Left lung (tissue), 10 donors: ENCODE data around the gene PCBP3. TPM values are rescaled to one million over a fixed set of nuclear protein-coding genes. Genes with fewer than 3 reads are reported as not detected.

ENCODE experiments used
- ATAC-seq: fragments of 200-7000 bp; cut with Tn5 transposase; one replicate; pipeline ENCODE4 v1.9.1; 2020; ENCODE audit warnings: moderate library complexity
- DNase-seq, 4 donors: peaks; one replicate each; pipeline ENCODE4 v3.0.0-alpha.2; 2013 to 2020
- H3K27ac ChIP-seq, 2 donors: fragments of 200-600 bp; sonication (generic) in 1 of 2; one replicate each; pipeline versions ENCODE4 v1.5.0 to v1.8.0; 2020 to 2021
- H3K27me3 ChIP-seq, 2 donors: fragments of 200-600 bp; sonication (generic) in 1 of 2; one replicate each; pipeline versions ENCODE4 v1.5.0 to v1.8.0; 2020 to 2021
- H3K36me3 ChIP-seq, 2 donors: fragments of 200-600 bp; sonication (generic) in 1 of 2; one replicate each; pipeline versions ENCODE4 v1.5.0 to v1.8.0; 2020 to 2021
- H3K4me1 ChIP-seq, 2 donors: fragments of 200-600 bp; one replicate each; pipeline ENCODE4 v1.8.0; 2021
- H3K4me3 ChIP-seq, 2 donors: fragments of 200-600 bp; sonication (generic) in 1 of 2; one replicate each; pipeline versions ENCODE4 v1.5.0 to v1.8.0; 2020 to 2021; ENCODE audit warnings: mild to moderate bottlenecking in 1 of 2
- H3K9me3 ChIP-seq, 2 donors: fragments of 200-600 bp; sonication (generic) in 1 of 2; one replicate each; pipeline versions ENCODE4 v1.5.0 to v1.8.0; 2020 to 2021
- intact Hi-C, 2 donors: fragments of 100-400 bp; cut with DNase I; formaldehyde crosslinking; loops; one replicate each; pipeline versions ENCODE4 v1.11.2 to v1.14.2; 2022
- polyA plus RNA-seq, 6 donors: library from polyadenylated mRNA; unstranded; fragments of 120-200 nt; gene quantifications; one replicate each; pipeline ENCODE4 v1.2.1, GENCODE V29; 2013; ENCODE audit not compliant: insufficient read length in 6 of 6
- total RNA-seq, 2 donors: library from RNA; stranded (reverse); fragmentation: NEBNext Ultra II Directional; extraction: Animal tissue kit (Norgen Biotek cat#: 25700); gene quantifications; one replicate each; pipeline ENCODE4 v1.2.1, GENCODE V29; 2021
- TF ChIP-seq, protein P1 (sequence below), 2 donors: fragments of 200-600 bp; sonication (generic) in 1 of 2; IDR thresholded peaks; one replicate each; pipeline versions ENCODE4 v1.5.0 to v1.8.0; 2021; ENCODE audit warnings: antibody characterized with exemption in 2 of 2
- donor health status: DM: no; HTN: yes; CAD: no.
- donor health status: DM: no; HTN: no; CAD: no.

The PCBP3 gene
- total and polyA plus RNA-seq, 8 donors: 2.1 to 13.8 (median 3.0) TPM

GRCh38 chr21:45969921-45970673 lies 326.6 kb downstream of the PCBP3 start:
- Histone ChIP-seq H3K27ac (no peak overlapping the region), H3K4me1 (peaks cover 39 to 41% of the 10 kb centered on the region in 2 donors), H3K4me3 (no peak overlapping the region), H3K36me3 (no peaks in the 10 kb centered on the region), H3K9me3 (no peaks in the 10 kb centered on the region), H3K27me3 (peaks cover 27 to 49% of the 10 kb centered on the region in 2 donors)
- DNase-seq: no peak
- TF ChIP-seq, protein P1, sequence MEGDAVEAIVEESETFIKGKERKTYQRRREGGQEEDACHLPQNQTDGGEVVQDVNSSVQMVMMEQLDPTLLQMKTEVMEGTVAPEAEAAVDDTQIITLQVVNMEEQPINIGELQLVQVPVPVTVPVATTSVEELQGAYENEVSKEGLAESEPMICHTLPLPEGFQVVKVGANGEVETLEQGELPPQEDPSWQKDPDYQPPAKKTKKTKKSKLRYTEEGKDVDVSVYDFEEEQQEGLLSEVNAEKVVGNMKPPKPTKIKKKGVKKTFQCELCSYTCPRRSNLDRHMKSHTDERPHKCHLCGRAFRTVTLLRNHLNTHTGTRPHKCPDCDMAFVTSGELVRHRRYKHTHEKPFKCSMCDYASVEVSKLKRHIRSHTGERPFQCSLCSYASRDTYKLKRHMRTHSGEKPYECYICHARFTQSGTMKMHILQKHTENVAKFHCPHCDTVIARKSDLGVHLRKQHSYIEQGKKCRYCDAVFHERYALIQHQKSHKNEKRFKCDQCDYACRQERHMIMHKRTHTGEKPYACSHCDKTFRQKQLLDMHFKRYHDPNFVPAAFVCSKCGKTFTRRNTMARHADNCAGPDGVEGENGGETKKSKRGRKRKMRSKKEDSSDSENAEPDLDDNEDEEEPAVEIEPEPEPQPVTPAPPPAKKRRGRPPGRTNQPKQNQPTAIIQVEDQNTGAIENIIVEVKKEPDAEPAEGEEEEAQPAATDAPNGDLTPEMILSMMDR (IDR thresholded peaks at IDR 0.05): no peak
- intact Hi-C loops: no loop called here
- no peak for ATAC-seq

- intact Hi-C loops: no loop called here
- no peaks in the 10 kb centered on the region for H3K36me3 ChIP-seq
- peaks cover 42 to 43% of the 10 kb centered on the region in 2 donors for H3K4me1 ChIP-seq
- TF ChIP-seq, protein P1 (IDR thresholded peaks at IDR 0.05): peak; percentile 78 to 84
- H3K27ac ChIP-seq: peak overlapping the region; percentile 86 to 91
- ATAC-seq: peak; percentile 60
- no peaks in the 10 kb centered on the region for H3K9me3 ChIP-seq
- peak in 2 of 4 donors; percentile 72 to 81 for DNase-seq
- H3K27me3 ChIP-seq: peaks cover 29 to 58% of the 10 kb centered on the region in 2 donors
- no peak overlapping the region for H3K4me3 ChIP-seq
These were observed 327.4 kb downstream of the PCBP3 start for GRCh38 chr21:45970674-45971615.

- Histone ChIP-seq H3K4me1 (peaks cover 42 to 43% of the 10 kb centered on the region in 2 donors), H3K36me3 (no peaks in the 10 kb centered on the region), H3K27ac (peak overlapping the region; percentile 86 to 91), H3K9me3 (no peaks in the 10 kb centered on the region), H3K27me3 (peaks cover 29 to 66% of the 10 kb centered on the region in 2 donors), H3K4me3 (no peak overlapping the region)
- intact Hi-C loops: no loop called here
- peak in 3 of 4 donors; percentile 51 to 92 (median 79) for DNase-seq
- TF ChIP-seq, protein P1 (IDR thresholded peaks at IDR 0.05): no peak
- ATAC-seq: no peak
These were observed 328.3 kb downstream of the PCBP3 start for GRCh38 chr21:45971616-45972352.

GRCh38 chr21:45972353-45972715 lies 328.8 kb downstream of the PCBP3 start:
- Histone ChIP-seq H3K27me3 (peaks cover 29 to 72% of the 10 kb centered on the region in 2 donors), H3K9me3 (no peaks in the 10 kb centered on the region), H3K27ac (peak overlapping the region; percentile 86 to 91), H3K36me3 (no peaks in the 10 kb centered on the region), H3K4me1 (peaks cover 42 to 43% of the 10 kb centered on the region in 2 donors), H3K4me3 (peak overlapping the region in 1 of 2 donors; percentile 32)
- TF ChIP-seq, protein P1 (IDR thresholded peaks at IDR 0.05): no peak
- peak; percentile 1 for ATAC-seq
- intact Hi-C loops: no loop called here
- DNase-seq: peak in 2 of 4 donors; percentile 42 to 74
